BLaER1 (cell line): ENCODE measurements around the gene ANKS1B.
"Not testable (repeated sequence)": the region's sequence is repeated elsewhere in the genome, so short reads cannot be mapped to it uniquely, and the experiment has no call there.

Source experiments
- H3K27ac ChIP-seq: shearing (Covaris generic); formaldehyde crosslinking; 2 replicates; pipeline ENCODE4 v1.8.1; 2022
- H3K27me3 ChIP-seq: shearing (Covaris generic); formaldehyde crosslinking; 2 replicates; pipeline ENCODE4 v1.8.1; 2022
- H3K36me3 ChIP-seq: shearing (Covaris generic); formaldehyde crosslinking; 2 replicates; pipeline ENCODE4 v1.8.1; 2022
- H3K4me1 ChIP-seq: shearing (Covaris generic); formaldehyde crosslinking; 2 replicates; pipeline ENCODE4 v1.8.1; 2022
- H3K4me2 ChIP-seq: shearing (Covaris generic); formaldehyde crosslinking; 2 replicates; pipeline ENCODE4 v1.8.1; 2022
- H3K4me3 ChIP-seq: shearing (Covaris generic); formaldehyde crosslinking; 2 replicates; pipeline ENCODE4 v1.8.1; 2022
- H3K9ac ChIP-seq: shearing (Covaris generic); formaldehyde crosslinking; 2 replicates; pipeline ENCODE4 v1.8.1; 2022
- H3K9me3 ChIP-seq: shearing (Covaris generic); formaldehyde crosslinking; 2 replicates; pipeline ENCODE4 v1.8.1; 2022
- H4K20me1 ChIP-seq: shearing (Covaris generic); formaldehyde crosslinking; 2 replicates; pipeline ENCODE4 v1.8.1; 2022
- Cebpa-rat ChIP-seq: shearing (Covaris generic); IDR thresholded peaks from 2 replicates; pipeline ENCODE4 v1.8.1; 2022

Gene ANKS1B

GRCh38 chr12:99834710-99835109, 150.0 kb downstream of the ANKS1B start:
- H3K9ac ChIP-seq = no peak overlapping the region
- TF ChIP-seq Cebpa-rat = no peak

DNA sequence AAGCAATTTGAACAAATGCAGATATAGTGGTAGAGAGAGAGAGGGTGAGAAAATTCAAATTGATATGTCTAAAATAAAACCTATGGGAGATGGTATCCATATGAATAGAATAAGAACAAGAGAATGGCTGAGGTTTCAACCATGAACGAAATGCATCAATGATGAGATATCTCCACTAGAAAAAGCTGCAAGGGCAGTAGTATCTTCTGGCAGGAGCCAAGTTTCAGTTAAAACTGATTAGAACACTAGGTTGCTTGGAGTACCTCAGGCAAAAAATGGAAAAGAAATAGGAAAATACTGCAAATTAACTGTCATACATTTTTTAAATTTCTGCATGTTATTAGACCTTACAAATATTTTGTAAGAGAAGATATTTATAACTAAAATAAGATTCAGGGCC, 151.3 kb downstream of the ANKS1B start:
- Histone ChIP-seq H3K36me3 (peaks cover 11% of the 10 kb centered on the region), H3K4me3 (no peak overlapping the region), H3K27ac (no peak overlapping the region), H3K27me3 (no peaks in the 10 kb centered on the region), H3K9me3 (no peaks in the 10 kb centered on the region; the same call in 1 of the 2 replicates), H3K9ac (no peak overlapping the region), H3K4me2 (no peak overlapping the region), H3K4me1 (peaks cover 7% of the 10 kb centered on the region; the same call in 1 of the 2 replicates), H4K20me1 (peaks cover 100% of the 10 kb centered on the region)
- TF ChIP-seq Cebpa-rat = no peak

More at GRCh38 chr12:99834710-99835109, 150.0 kb downstream of the ANKS1B start:
- no peaks in the 10 kb centered on the region for H3K9me3 ChIP-seq
- H3K4me1 ChIP-seq = peaks cover 7% of the 10 kb centered on the region; the same call in 1 of the 2 replicates
- H3K36me3 ChIP-seq = no peaks in the 10 kb centered on the region; the same call in 1 of the 2 replicates
- no peak overlapping the region for H3K4me3 ChIP-seq
- peaks cover 100% of the 10 kb centered on the region for H4K20me1 ChIP-seq
- H3K27ac ChIP-seq = no peak overlapping the region
- no peaks in the 10 kb centered on the region for H3K27me3 ChIP-seq
- no peak overlapping the region for H3K4me2 ChIP-seq

DNA sequence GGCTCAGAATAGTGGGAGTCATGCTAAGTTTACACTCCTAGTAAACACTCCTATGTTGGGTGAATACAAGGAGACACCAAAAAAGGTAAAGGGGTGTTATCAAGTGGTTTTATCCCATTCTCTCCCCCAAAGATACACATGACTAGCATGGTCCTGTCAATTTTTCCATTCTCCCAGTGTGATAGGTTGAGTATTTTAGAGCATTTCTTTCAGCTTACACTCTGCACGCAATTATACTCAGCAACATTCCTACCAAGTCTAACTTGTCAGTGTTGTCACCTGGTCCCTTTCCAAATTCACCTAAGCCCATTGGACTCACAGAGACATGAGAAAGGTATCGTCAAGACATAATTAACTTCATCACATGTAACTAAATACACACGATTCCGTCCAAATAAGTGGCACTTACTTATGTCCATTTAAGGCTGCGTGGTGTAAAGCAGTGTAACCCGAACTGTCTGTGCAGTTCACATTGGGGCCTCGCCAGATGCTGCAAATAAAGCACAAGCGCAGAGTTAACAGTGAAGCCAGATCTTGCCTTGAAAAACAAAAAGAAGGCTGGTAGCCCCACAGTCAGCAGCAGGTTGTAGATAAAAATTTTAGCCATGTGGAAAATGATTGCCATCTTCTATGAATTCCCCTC, 159.7 kb downstream of the ANKS1B start:
- Histone ChIP-seq H3K27ac (no peak overlapping the region), H4K20me1 (peaks cover 81% of the 10 kb centered on the region), H3K9me3 (no peaks in the 10 kb centered on the region; the same call in 1 of the 2 replicates), H3K9ac (no peak overlapping the region), H3K4me3 (no peak overlapping the region), H3K4me2 (no peak overlapping the region), H3K36me3 (peaks cover 59% of the 10 kb centered on the region), H3K4me1 (no peaks in the 10 kb centered on the region), H3K27me3 (no peaks in the 10 kb centered on the region)
- no peak for TF ChIP-seq Cebpa-rat

GRCh38 chr12:99822273-99822672, 162.5 kb downstream of the ANKS1B start:
- no peaks in the 10 kb centered on the region for H3K27me3 ChIP-seq
- no peak overlapping the region for H3K4me3 ChIP-seq
- TF ChIP-seq Cebpa-rat = no peak
- no peak overlapping the region for H3K4me2 ChIP-seq
- H3K9me3 ChIP-seq = no peaks in the 10 kb centered on the region
- no peaks in the 10 kb centered on the region for H3K4me1 ChIP-seq
- H4K20me1 ChIP-seq = peaks cover 53% of the 10 kb centered on the region; the same call in 1 of the 2 replicates
- no peak overlapping the region for H3K9ac ChIP-seq
- peaks cover 51% of the 10 kb centered on the region for H3K36me3 ChIP-seq
- no peak overlapping the region for H3K27ac ChIP-seq

DNA sequence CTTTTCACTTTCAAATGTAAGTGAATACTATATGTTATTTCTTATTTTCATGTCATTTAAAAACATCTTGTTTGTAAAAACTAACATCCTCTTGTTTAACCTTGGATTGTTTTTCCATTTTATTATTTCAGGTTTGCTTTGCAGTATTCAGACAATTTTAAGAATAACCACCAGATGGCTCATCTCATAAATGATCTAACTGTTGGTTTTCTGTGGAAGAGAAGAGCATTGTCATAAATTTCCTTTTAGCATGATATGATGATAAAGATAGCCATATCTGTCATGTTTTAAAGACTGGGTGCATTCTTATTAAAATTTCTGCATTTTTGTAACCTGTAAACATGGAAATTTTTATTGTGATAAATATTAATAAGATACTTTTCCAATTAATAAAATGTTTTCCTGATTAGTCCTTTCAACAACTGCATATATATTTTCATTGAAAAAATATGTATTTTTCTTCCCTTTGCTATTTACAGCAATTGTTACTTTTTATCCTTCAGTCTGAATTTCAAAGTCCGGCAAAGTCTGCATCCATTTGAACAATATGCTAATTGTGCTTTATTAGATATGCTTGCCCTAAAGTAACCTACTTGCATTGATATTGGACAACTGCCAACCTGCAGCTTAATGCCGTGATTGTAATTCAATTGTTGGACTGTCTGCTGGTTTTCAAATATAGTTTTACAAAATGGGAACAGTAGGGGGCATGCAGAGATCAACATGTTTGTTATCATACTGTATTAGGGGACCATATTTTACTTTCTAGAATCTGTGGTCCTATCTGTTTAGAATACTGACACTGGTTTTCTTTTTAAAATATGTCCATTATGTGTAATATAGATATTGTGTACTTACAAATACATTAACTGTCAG, 173.8 kb downstream of the ANKS1B start:
- no peaks in the 10 kb centered on the region for H3K9me3 ChIP-seq
- H3K27me3 ChIP-seq = no peaks in the 10 kb centered on the region
- no peak overlapping the region for H3K27ac ChIP-seq
- H3K4me3 ChIP-seq = no peak overlapping the region
- H3K4me1 ChIP-seq = no peaks in the 10 kb centered on the region
- H3K36me3 ChIP-seq = peaks cover 39% of the 10 kb centered on the region
- H3K9ac ChIP-seq = no peak overlapping the region
- TF ChIP-seq Cebpa-rat = no peak
- no peak overlapping the region for H3K4me2 ChIP-seq
- H4K20me1 ChIP-seq = peaks cover 6% of the 10 kb centered on the region; the same call in 1 of the 2 replicates

GRCh38 chr12:99809909-99810308, 174.8 kb downstream of the ANKS1B start:
- Histone ChIP-seq H3K9me3 (no peaks in the 10 kb centered on the region), H3K27me3 (no peaks in the 10 kb centered on the region), H3K36me3 (peaks cover 49% of the 10 kb centered on the region), H4K20me1 (no peaks in the 10 kb centered on the region; the same call in 1 of the 2 replicates), H3K4me3 (no peak overlapping the region), H3K9ac (no peak overlapping the region), H3K27ac (no peak overlapping the region), H3K4me1 (no peaks in the 10 kb centered on the region), H3K4me2 (no peak overlapping the region)
- TF ChIP-seq Cebpa-rat = no peak

GRCh38 chr12:99806304-99806703, 178.4 kb downstream of the ANKS1B start:
- Histone ChIP-seq H3K4me1 (no peaks in the 10 kb centered on the region), H3K9me3 (no peaks in the 10 kb centered on the region), H4K20me1 (peaks cover 3% of the 10 kb centered on the region; the same call in 1 of the 2 replicates), H3K27ac (no peak overlapping the region), H3K4me2 (no peak overlapping the region), H3K36me3 (peaks cover 84% of the 10 kb centered on the region), H3K27me3 (no peaks in the 10 kb centered on the region), H3K9ac (no peak overlapping the region), H3K4me3 (no peak overlapping the region)
- TF ChIP-seq Cebpa-rat = no peak

GRCh38 chr12:99804715-99805114, 180.0 kb downstream of the ANKS1B start:
- Histone ChIP-seq H3K9ac (no peak overlapping the region), H3K36me3 (peaks cover 96% of the 10 kb centered on the region), H3K4me2 (no peak overlapping the region), H3K27ac (no peak overlapping the region), H4K20me1 (peaks cover 8% of the 10 kb centered on the region; the same call in 1 of the 2 replicates), H3K4me3 (no peak overlapping the region), H3K27me3 (no peaks in the 10 kb centered on the region), H3K9me3 (no peaks in the 10 kb centered on the region), H3K4me1 (no peaks in the 10 kb centered on the region)
- no peak for TF ChIP-seq Cebpa-rat

GRCh38 chr12:99800605-99801004, 184.1 kb downstream of the ANKS1B start:
- H3K9me3 ChIP-seq = no peaks in the 10 kb centered on the region
- H3K4me2 ChIP-seq = no peak overlapping the region
- H4K20me1 ChIP-seq = peaks cover 8% of the 10 kb centered on the region; the same call in 1 of the 2 replicates
- no peak overlapping the region for H3K27ac ChIP-seq
- H3K4me3 ChIP-seq = no peak overlapping the region
- H3K27me3 ChIP-seq = no peaks in the 10 kb centered on the region
- no peak for TF ChIP-seq Cebpa-rat
- H3K9ac ChIP-seq = no peak overlapping the region
- no peaks in the 10 kb centered on the region for H3K4me1 ChIP-seq
- H3K36me3 ChIP-seq = peaks cover 96% of the 10 kb centered on the region

GRCh38 chr12:99797931-99798330, 186.8 kb downstream of the ANKS1B start:
- H3K27ac ChIP-seq, H3K4me3 ChIP-seq, H3K4me2 ChIP-seq, H4K20me1 ChIP-seq, H3K27me3 ChIP-seq, H3K9ac ChIP-seq, H3K4me1 ChIP-seq: not testable (repeated sequence)
- peaks cover 95% of the 10 kb centered on the region for H3K36me3 ChIP-seq
- peaks cover 16% of the 10 kb centered on the region; the same call in 1 of the 2 replicates for H3K9me3 ChIP-seq
